Mesendoderm (in vitro differentiated cells): ENCODE measurements around the gene DISC1.

Experiments
- DNase-seq: peaks from one replicate; pipeline ENCODE4 v3.0.0; 2013
- H2AK5ac ChIP-seq: 2 replicates; pipeline ENCODE4 v1.6.1; 2013; ENCODE audit warnings: low read length, inconsistent platforms
- H2BK120ac ChIP-seq: 2 replicates; pipeline ENCODE4 v1.6.1; 2013; ENCODE audit warnings: low read depth, mild to moderate bottlenecking, low read length, moderate library complexity, mixed read lengths
- H2BK15ac ChIP-seq: replicated peaks from 2 replicates; pipeline ENCODE4 v1.6.1; 2013; ENCODE audit warnings: low read depth, mild to moderate bottlenecking, moderate library complexity
- H2BK5ac ChIP-seq: 2 replicates; pipeline ENCODE4 v1.6.1; 2013; ENCODE audit warnings: low read length, inconsistent platforms
- H3K18ac ChIP-seq: 2 replicates; pipeline ENCODE4 v1.6.1; 2013; ENCODE audit warnings: mild to moderate bottlenecking, low read length, mixed read lengths
- H3K23ac ChIP-seq: one replicate; pipeline ENCODE4 v1.6.1; 2013; ENCODE audit warnings: low read length
- H3K27ac ChIP-seq: 2 replicates; pipeline ENCODE4 v1.5.1; 2013; ENCODE audit warnings: low read depth, mild to moderate bottlenecking, inconsistent platforms, low read length, moderate library complexity
- H3K27me3 ChIP-seq: 2 replicates; pipeline ENCODE4 v1.6.1; 2013; ENCODE audit warnings: low read length, control low read depth, mild to moderate bottlenecking, inconsistent platforms; ENCODE audit not compliant: insufficient read depth, poor library complexity
- H3K36me3 ChIP-seq: 2 replicates; pipeline ENCODE4 v1.6.1; 2013; ENCODE audit warnings: low read length, inconsistent platforms; ENCODE audit not compliant: control insufficient read depth, insufficient read depth
- H3K4ac ChIP-seq: one replicate; pipeline ENCODE4 v1.6.1; 2013; ENCODE audit warnings: low read depth, mild to moderate bottlenecking, low read length, moderate library complexity
- H3K4me1 ChIP-seq: 2 replicates; pipeline ENCODE4 v1.6.1; 2013; ENCODE audit warnings: low read depth, low read length, inconsistent platforms; ENCODE audit not compliant: control insufficient read depth
- H3K4me2 ChIP-seq: 2 replicates; pipeline ENCODE4 v1.6.1; 2013; ENCODE audit warnings: low read length
- H3K4me3 ChIP-seq: 2 replicates; pipeline ENCODE4 v1.5.1; 2013; ENCODE audit warnings: mild to moderate bottlenecking, low read length
- H3K56ac ChIP-seq: one replicate; pipeline ENCODE4 v1.6.1; 2013; ENCODE audit warnings: low read length
- H3K79me1 ChIP-seq: 2 replicates; pipeline ENCODE4 v1.6.1; 2013; ENCODE audit warnings: low read length, inconsistent platforms
- H3K79me2 ChIP-seq: 2 replicates; pipeline ENCODE4 v1.6.1; 2013; ENCODE audit warnings: mild to moderate bottlenecking, low read length; ENCODE audit not compliant: control insufficient read depth, insufficient read depth
- H3K9ac ChIP-seq: 2 replicates; pipeline ENCODE4 v1.6.1; 2013; ENCODE audit warnings: low read length, inconsistent platforms
- H4K5ac ChIP-seq: one replicate; pipeline ENCODE4 v1.6.1; 2013; ENCODE audit warnings: low read length
- H4K8ac ChIP-seq: one replicate; pipeline ENCODE4 v1.6.1; 2013; ENCODE audit warnings: low read depth, mild to moderate bottlenecking, control low read depth, low read length, moderate library complexity
- WGBS: extraction: QIAGEN DNeasy Blood & Tissue Kit; methylation state at CpG from one replicate; pipeline ENCODE4 v1.1.7; 2013; ENCODE audit warnings: low lambda C conversion rate, missing lambda C conversion rate; ENCODE audit not compliant: insufficient coverage; ENCODE audit errors: extremely low coverage; 5-methylcytosine and 5-hydroxymethylcytosine counted together

DISC1 gene

GRCh38 chr1:231674575-231674974, 48.0 kb downstream of the DISC1 start:
- H4K8ac ChIP-seq: no peak overlapping the region
- no peak overlapping the region for H3K23ac ChIP-seq
- no peak overlapping the region for H3K27ac ChIP-seq
- no peak overlapping the region for H3K18ac ChIP-seq
- no peak overlapping the region for H3K56ac ChIP-seq
- no peak overlapping the region for H2BK5ac ChIP-seq
- no peak overlapping the region for H4K5ac ChIP-seq
- H2BK15ac ChIP-seq: no peak overlapping the region
- no peak overlapping the region for H3K4me3 ChIP-seq
- no peaks in the 10 kb centered on the region for H3K79me2 ChIP-seq
- no CpG with 5 or more reads among the region's 6 CpGs for WGBS
- no peak overlapping the region for H3K4ac ChIP-seq
- no peak overlapping the region for H3K9ac ChIP-seq
- no peak overlapping the region for H2AK5ac ChIP-seq
- H3K27me3 ChIP-seq: no peaks in the 10 kb centered on the region
- H2BK120ac ChIP-seq: no peak overlapping the region
- no peaks in the 10 kb centered on the region for H3K36me3 ChIP-seq
- peaks cover 2% of the 10 kb centered on the region for H3K4me1 ChIP-seq
- no peak for DNase-seq
- H3K79me1 ChIP-seq: no peaks in the 10 kb centered on the region
- H3K4me2 ChIP-seq: no peak overlapping the region

GRCh38 chr1:231676487-231676886, 49.9 kb downstream of the DISC1 start:
- DNase-seq: no peak

GRCh38 chr1:231677442-231677841, 50.9 kb downstream of the DISC1 start:
- Histone ChIP-seq H3K79me1 (no peaks in the 10 kb centered on the region), H3K23ac (no peak overlapping the region), H3K9ac (no peak overlapping the region), H2BK15ac (no peak overlapping the region), H3K27ac (no peak overlapping the region), H3K4me1 (peaks cover 2% of the 10 kb centered on the region), H3K79me2 (no peaks in the 10 kb centered on the region), H3K18ac (no peak overlapping the region), H3K36me3 (no peaks in the 10 kb centered on the region), H4K8ac (no peak overlapping the region), H3K27me3 (no peaks in the 10 kb centered on the region), H3K4ac (no peak overlapping the region), H3K4me2 (no peak overlapping the region), H2BK120ac (no peak overlapping the region), H2AK5ac (no peak overlapping the region), H3K56ac (no peak overlapping the region), H2BK5ac (no peak overlapping the region), H3K4me3 (no peak overlapping the region), H4K5ac (no peak overlapping the region)
- no CpG with 5 or more reads among the region's 10 CpGs for WGBS
- DNase-seq: no peak

More at GRCh38 chr1:231676487-231676886, 49.9 kb downstream of the DISC1 start:
- no peaks in the 10 kb centered on the region for H3K79me2 ChIP-seq
- H3K4me3 ChIP-seq: no peak overlapping the region
- no peaks in the 10 kb centered on the region for H3K36me3 ChIP-seq
- H2BK120ac ChIP-seq: no peak overlapping the region
- no peaks in the 10 kb centered on the region for H3K27me3 ChIP-seq
- H3K79me1 ChIP-seq: no peaks in the 10 kb centered on the region
- no peak overlapping the region for H4K5ac ChIP-seq
- no peak overlapping the region for H3K4me2 ChIP-seq
- no peak overlapping the region for H3K56ac ChIP-seq
- no peak overlapping the region for H3K4ac ChIP-seq
- no peak overlapping the region for H3K27ac ChIP-seq
- no peak overlapping the region for H3K18ac ChIP-seq
- H3K4me1 ChIP-seq: peaks cover 2% of the 10 kb centered on the region
- H4K8ac ChIP-seq: no peak overlapping the region
- H2BK15ac ChIP-seq: no peak overlapping the region
- no peak overlapping the region for H3K23ac ChIP-seq
- H2AK5ac ChIP-seq: no peak overlapping the region
- no peak overlapping the region for H3K9ac ChIP-seq
- no peak overlapping the region for H2BK5ac ChIP-seq

GRCh38 chr1:231678011-231678432, 51.4 kb downstream of the DISC1 start:
- Histone ChIP-seq H3K27ac (no peak overlapping the region), H3K23ac (no peak overlapping the region), H2BK5ac (no peak overlapping the region), H3K4me2 (no peak overlapping the region), H4K5ac (no peak overlapping the region), H3K56ac (no peak overlapping the region), H3K36me3 (no peaks in the 10 kb centered on the region), H3K79me2 (no peaks in the 10 kb centered on the region), H3K4me3 (no peak overlapping the region), H2BK15ac (no peak overlapping the region), H3K18ac (no peak overlapping the region), H3K27me3 (no peaks in the 10 kb centered on the region), H3K4me1 (peaks cover 2% of the 10 kb centered on the region), H4K8ac (no peak overlapping the region), H2AK5ac (no peak overlapping the region), H3K4ac (no peak overlapping the region), H3K79me1 (no peaks in the 10 kb centered on the region), H3K9ac (no peak overlapping the region), H2BK120ac (no peak overlapping the region)
- no peak for DNase-seq
- no CpG with 5 or more reads among the region's 7 CpGs for WGBS

GRCh38 chr1:231679109-231679508, 52.5 kb downstream of the DISC1 start:
- no peak overlapping the region for H3K9ac ChIP-seq
- no peak overlapping the region for H3K27ac ChIP-seq
- no peak overlapping the region for H3K56ac ChIP-seq
- no peak overlapping the region for H3K18ac ChIP-seq
- peak; percentile 39 for DNase-seq
- no peak overlapping the region for H3K4me3 ChIP-seq
- H4K8ac ChIP-seq: no peak overlapping the region
- H3K4me2 ChIP-seq: no peak overlapping the region
- H2BK15ac ChIP-seq: no peak overlapping the region
- no peak overlapping the region for H3K23ac ChIP-seq
- H2BK120ac ChIP-seq: no peak overlapping the region
- H2AK5ac ChIP-seq: no peak overlapping the region
- H2BK5ac ChIP-seq: no peak overlapping the region
- H3K79me1 ChIP-seq: no peaks in the 10 kb centered on the region
- H3K79me2 ChIP-seq: no peaks in the 10 kb centered on the region
- no CpG with 5 or more reads among the region's 2 CpGs for WGBS
- H3K4ac ChIP-seq: no peak overlapping the region
- no peaks in the 10 kb centered on the region for H3K36me3 ChIP-seq
- no peaks in the 10 kb centered on the region for H3K4me1 ChIP-seq
- H4K5ac ChIP-seq: no peak overlapping the region
- no peaks in the 10 kb centered on the region for H3K27me3 ChIP-seq

GRCh38 chr1:231681006-231681405, 54.4 kb downstream of the DISC1 start:
- no peak overlapping the region for H3K27ac ChIP-seq
- H2BK120ac ChIP-seq: no peak overlapping the region
- no peaks in the 10 kb centered on the region for H3K79me2 ChIP-seq
- H3K79me1 ChIP-seq: no peaks in the 10 kb centered on the region
- H3K4me3 ChIP-seq: no peak overlapping the region
- no peak overlapping the region for H3K4ac ChIP-seq
- no peak overlapping the region for H3K9ac ChIP-seq
- H3K4me1 ChIP-seq: no peaks in the 10 kb centered on the region
- no CpG with 5 or more reads among the region's 3 CpGs for WGBS
- no peak overlapping the region for H2BK15ac ChIP-seq
- H3K27me3 ChIP-seq: no peaks in the 10 kb centered on the region
- H3K18ac ChIP-seq: no peak overlapping the region
- H3K23ac ChIP-seq: no peak overlapping the region
- H2BK5ac ChIP-seq: no peak overlapping the region
- DNase-seq: no peak
- H3K56ac ChIP-seq: no peak overlapping the region
- H3K36me3 ChIP-seq: no peaks in the 10 kb centered on the region
- H2AK5ac ChIP-seq: no peak overlapping the region
- no peak overlapping the region for H3K4me2 ChIP-seq
- H4K8ac ChIP-seq: no peak overlapping the region
- no peak overlapping the region for H4K5ac ChIP-seq
